HG03108 (cell line): ENCODE data around the gene SLC6A3.

Experiments
- ATAC-seq: cut with Tn5 transposase; IDR thresholded peaks from one replicate; pipeline ENCODE4 v1.9.1; 2021; ENCODE audit warnings: moderate library complexity; ENCODE audit not compliant: unreplicated experiment

Gene SLC6A3

GRCh38 chr5:1409381-1410110 lies 35.7 kb downstream of the SLC6A3 start:
- no peak for ATAC-seq

GRCh38 chr5:1406681-1407640 lies 38.3 kb downstream of the SLC6A3 start:
- no peak for ATAC-seq

GRCh38 chr5:1405539-1406530 lies 39.4 kb downstream of the SLC6A3 start:
- no peak for ATAC-seq

GRCh38 chr5:1405121-1405520 lies 40.1 kb downstream of the SLC6A3 start:
- no peak for ATAC-seq

GRCh38 chr5:1404062-1404461 lies 41.2 kb downstream of the SLC6A3 start:
- no peak for ATAC-seq

GRCh38 chr5:1402611-1403255 lies 42.5 kb downstream of the SLC6A3 start:
- ATAC-seq, result no peak

GRCh38 chr5:1401536-1402138 lies 43.6 kb downstream of the SLC6A3 start:
- ATAC-seq, result no peak

- ATAC-seq, result no peak
These were observed 44.3 kb downstream of the SLC6A3 start for GRCh38 chr5:1400936-1401335.

- ATAC-seq, result no peak
These were observed 44.9 kb downstream of the SLC6A3 start for GRCh38 chr5:1400211-1400855.

GRCh38 chr5:1399737-1400136 lies 45.5 kb downstream of the SLC6A3 start:
- ATAC-seq, result no peak

GRCh38 chr5:1396293-1396816 lies 48.9 kb downstream of the SLC6A3 start:
- no peak for ATAC-seq

- no peak for ATAC-seq
These were observed 50.1 kb downstream of the SLC6A3 start for GRCh38 chr5:1394881-1395860.

- ATAC-seq, result no peak
These were observed 51.4 kb downstream of the SLC6A3 start for GRCh38 chr5:1393571-1394501.

- no peak for ATAC-seq
These were observed 52.3 kb downstream of the SLC6A3 start for GRCh38 chr5:1392801-1393565.

- no peak for ATAC-seq
These were observed 53.0 kb downstream of the SLC6A3 start for GRCh38 chr5:1392261-1392660.

- no peak for ATAC-seq
These were observed 53.5 kb downstream of the SLC6A3 start for GRCh38 chr5:1391691-1392090.
